Measurements from ENCODE around the gene TMC1.

Gene TMC1

DNA sequence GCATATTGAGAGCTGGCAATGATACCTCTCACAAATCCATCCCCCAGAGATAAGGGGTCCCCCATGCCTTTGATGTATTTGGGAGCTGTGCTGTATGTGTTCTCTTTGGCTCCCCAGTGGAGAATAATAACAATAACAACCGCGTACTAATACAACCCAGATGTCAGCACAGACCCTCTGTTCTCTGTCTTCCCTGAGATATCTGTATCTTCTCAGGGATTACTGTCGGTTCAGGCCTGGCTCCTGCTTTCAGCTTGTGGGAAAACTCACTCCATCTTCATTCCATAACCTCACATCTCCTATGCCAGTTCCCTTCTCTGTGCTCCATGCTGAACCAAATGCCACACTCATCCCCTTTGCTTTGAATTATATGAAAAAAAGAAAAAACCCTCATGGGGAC, 76.2 kb downstream of the TMC1 start:
- TF ChIP-seq, protein P1, sequence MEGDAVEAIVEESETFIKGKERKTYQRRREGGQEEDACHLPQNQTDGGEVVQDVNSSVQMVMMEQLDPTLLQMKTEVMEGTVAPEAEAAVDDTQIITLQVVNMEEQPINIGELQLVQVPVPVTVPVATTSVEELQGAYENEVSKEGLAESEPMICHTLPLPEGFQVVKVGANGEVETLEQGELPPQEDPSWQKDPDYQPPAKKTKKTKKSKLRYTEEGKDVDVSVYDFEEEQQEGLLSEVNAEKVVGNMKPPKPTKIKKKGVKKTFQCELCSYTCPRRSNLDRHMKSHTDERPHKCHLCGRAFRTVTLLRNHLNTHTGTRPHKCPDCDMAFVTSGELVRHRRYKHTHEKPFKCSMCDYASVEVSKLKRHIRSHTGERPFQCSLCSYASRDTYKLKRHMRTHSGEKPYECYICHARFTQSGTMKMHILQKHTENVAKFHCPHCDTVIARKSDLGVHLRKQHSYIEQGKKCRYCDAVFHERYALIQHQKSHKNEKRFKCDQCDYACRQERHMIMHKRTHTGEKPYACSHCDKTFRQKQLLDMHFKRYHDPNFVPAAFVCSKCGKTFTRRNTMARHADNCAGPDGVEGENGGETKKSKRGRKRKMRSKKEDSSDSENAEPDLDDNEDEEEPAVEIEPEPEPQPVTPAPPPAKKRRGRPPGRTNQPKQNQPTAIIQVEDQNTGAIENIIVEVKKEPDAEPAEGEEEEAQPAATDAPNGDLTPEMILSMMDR (IDR thresholded peaks at IDR 0.05; ENCODE audit: unreplicated experiment in 3 of 3) = no peak
- no peaks in the 10 kb centered on the region for H3K9me3 Mint-ChIP-seq
- peaks cover 18% of the 10 kb centered on the region for H3K27me3 Mint-ChIP-seq (ENCODE audit: low read depth)
- no peak overlapping the region for H3K27ac Mint-ChIP-seq
- peaks cover 19% of the 10 kb centered on the region for H3K4me1 Mint-ChIP-seq
- no peak overlapping the region for H3K4me3 Mint-ChIP-seq
- no peaks in the 10 kb centered on the region for H3K36me3 Mint-ChIP-seq (ENCODE audit: low read depth)

DNA sequence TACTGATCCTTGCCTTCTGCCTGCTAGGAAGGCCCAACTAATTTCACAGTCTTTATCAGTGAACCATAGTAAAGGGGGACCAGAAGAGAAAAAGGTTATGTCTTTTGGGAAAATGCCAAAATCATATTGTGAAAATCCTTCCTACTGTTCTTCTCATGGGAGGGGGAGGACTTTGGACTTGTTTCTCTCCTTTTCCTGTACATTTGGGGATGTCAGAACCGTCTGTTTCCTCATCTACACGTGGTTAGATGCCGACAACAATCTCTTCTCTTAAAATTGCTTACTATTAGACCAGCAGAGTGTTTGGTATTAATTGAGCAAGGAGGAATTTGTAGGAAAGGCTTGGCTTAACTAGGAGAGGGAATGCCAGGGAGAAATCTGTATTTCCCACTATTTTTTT, 77.2 kb downstream of the TMC1 start:
- Mint-ChIP-seq H3K9me3 (no peaks in the 10 kb centered on the region), H3K27ac (peak overlapping the region in 1 of 3 experiments; percentile 6), H3K27me3 (ENCODE audit: low read depth) (peaks cover 18% of the 10 kb centered on the region), H3K4me3 (no peak overlapping the region), H3K36me3 (ENCODE audit: low read depth) (no peaks in the 10 kb centered on the region), H3K4me1 (peaks cover 20% of the 10 kb centered on the region)
- TF ChIP-seq, protein P1 (IDR thresholded peaks at IDR 0.05; ENCODE audit: unreplicated experiment in 3 of 3) = no peak

DNA sequence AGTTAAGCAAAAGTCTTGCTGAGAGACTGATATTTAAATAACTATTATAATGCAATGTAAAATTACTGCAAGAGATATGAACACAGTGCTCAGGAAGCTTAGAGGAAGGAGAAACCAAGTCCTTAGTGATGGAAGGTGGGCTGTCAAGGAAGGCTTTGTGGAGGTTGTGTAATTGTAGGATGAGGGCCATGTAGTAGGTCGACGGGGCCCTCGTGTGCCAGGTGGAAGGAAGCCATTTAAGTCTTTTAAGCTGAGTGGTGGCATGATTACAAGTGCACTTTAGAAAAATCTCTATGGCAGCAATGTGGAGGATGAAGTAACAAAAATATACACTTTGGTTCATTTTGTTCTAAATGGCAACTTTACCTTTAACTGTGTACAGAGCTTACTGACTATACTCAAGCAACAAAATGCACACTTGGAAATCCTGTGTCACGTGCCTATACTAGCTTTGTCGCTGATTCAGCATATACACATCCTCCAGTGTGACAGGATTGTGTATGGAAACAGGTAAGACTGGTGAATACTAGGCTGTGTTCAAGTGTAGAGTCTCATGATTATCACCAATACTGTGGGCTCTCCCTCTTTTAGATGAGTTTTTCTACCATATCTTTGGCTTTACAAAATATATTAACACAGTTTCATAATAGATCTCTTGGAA, 78.6 kb downstream of the TMC1 start:
- peaks cover 11% of the 10 kb centered on the region for H3K4me1 Mint-ChIP-seq
- H3K4me3 Mint-ChIP-seq = no peak overlapping the region
- TF ChIP-seq, protein P1 (IDR thresholded peaks at IDR 0.05; ENCODE audit: unreplicated experiment in 3 of 3) = no peak
- H3K9me3 Mint-ChIP-seq = no peaks in the 10 kb centered on the region
- no peaks in the 10 kb centered on the region for H3K36me3 Mint-ChIP-seq (ENCODE audit: low read depth)
- no peak overlapping the region for H3K27ac Mint-ChIP-seq
- peaks cover 17% of the 10 kb centered on the region for H3K27me3 Mint-ChIP-seq (ENCODE audit: low read depth)

GRCh38 chr9:72600671-72601070, 79.3 kb downstream of the TMC1 start:
- H3K27ac Mint-ChIP-seq = no peak overlapping the region
- H3K9me3 Mint-ChIP-seq = no peaks in the 10 kb centered on the region
- H3K36me3 Mint-ChIP-seq (ENCODE audit: low read depth) = no peaks in the 10 kb centered on the region
- H3K27me3 Mint-ChIP-seq (ENCODE audit: low read depth) = peaks cover 15% of the 10 kb centered on the region
- peaks cover 11% of the 10 kb centered on the region for H3K4me1 Mint-ChIP-seq
- TF ChIP-seq, protein P1 (IDR thresholded peaks at IDR 0.05; ENCODE audit: unreplicated experiment in 3 of 3) = no peak
- no peak overlapping the region for H3K4me3 Mint-ChIP-seq

DNA sequence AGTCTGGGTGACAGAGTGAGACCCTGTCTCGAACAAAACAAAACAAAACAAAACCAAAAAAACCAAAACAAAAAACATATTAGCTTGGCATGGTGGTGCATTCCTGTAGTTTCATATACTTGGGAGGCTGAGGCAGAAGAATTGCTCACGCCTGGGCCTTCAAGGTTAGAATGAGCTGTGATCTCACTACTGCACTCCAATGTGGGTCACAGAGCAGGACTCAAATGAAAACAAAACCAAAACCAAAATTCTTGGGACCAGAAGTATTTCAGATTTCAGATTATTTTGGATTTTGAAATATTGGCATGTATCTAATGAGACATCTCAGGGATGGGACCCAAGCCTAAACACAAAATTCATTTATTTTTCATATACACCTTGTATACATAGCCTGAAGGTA, 80.2 kb downstream of the TMC1 start:
- Mint-ChIP-seq H3K36me3 (ENCODE audit: low read depth) (no peaks in the 10 kb centered on the region), H3K4me3 (no peak overlapping the region), H3K9me3 (no peaks in the 10 kb centered on the region), H3K4me1 (peaks cover 11% of the 10 kb centered on the region), H3K27ac (no peak overlapping the region), H3K27me3 (ENCODE audit: low read depth) (peaks cover 12% of the 10 kb centered on the region)
- TF ChIP-seq, protein P1 (IDR thresholded peaks at IDR 0.05; ENCODE audit: unreplicated experiment in 3 of 3) = no peak

- Mint-ChIP-seq H3K27ac (no peak overlapping the region), H3K27me3 (ENCODE audit: low read depth) (no peaks in the 10 kb centered on the region), H3K4me3 (no peak overlapping the region), H3K9me3 (no peaks in the 10 kb centered on the region), H3K4me1 (no peaks in the 10 kb centered on the region), H3K36me3 (ENCODE audit: low read depth) (no peaks in the 10 kb centered on the region)
- TF ChIP-seq, protein P1 (IDR thresholded peaks at IDR 0.05; ENCODE audit: unreplicated experiment in 3 of 3) = no peak
Measured at GRCh38 chr9:72612449-72612848, 91.0 kb downstream of the TMC1 start.

Measured in nephron (organoid).